Effector CD4-positive, alpha-beta T cell (primary cell): Measurements from ENCODE around the gene HABP2. TPM values are rescaled to one million over a fixed set of nuclear protein-coding genes. Genes with fewer than 3 reads are reported as not detected.

Experiments used
- DNase-seq: peaks from one replicate; pipeline ENCODE4 v3.0.0-alpha.2; 2020
- total RNA-seq: gene quantifications from one replicate; lab custom pipeline; 2026; lab: John Stamatoyannopoulos, UW

HABP2 gene
- total RNA-seq = not detected

DNA sequence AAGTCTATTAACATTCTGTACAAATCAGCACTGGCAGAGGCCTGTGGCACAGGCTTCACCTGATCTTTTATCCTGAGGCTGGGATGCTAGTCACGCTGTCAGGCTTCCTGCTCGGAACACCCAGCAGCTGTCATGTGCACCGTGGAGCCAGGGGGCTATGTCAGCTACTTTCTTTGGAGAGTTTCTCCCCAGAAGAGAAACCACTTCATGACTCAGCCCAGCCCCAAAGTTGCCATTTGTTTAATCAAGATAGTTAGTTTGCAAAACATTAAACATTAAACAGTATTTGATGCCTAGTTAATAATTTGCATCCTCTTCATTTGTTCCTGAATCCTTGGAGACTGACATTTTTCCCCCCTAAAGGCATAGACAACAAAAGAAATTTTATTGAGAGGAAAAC lies at the start of gene HABP2:
Gene HABP2, plus strand, starts transcription at position 353 of the 400 bp plus-strand sequence. CDS start 69 bp downstream, outside the sequence.
- no peak for DNase-seq

DNA sequence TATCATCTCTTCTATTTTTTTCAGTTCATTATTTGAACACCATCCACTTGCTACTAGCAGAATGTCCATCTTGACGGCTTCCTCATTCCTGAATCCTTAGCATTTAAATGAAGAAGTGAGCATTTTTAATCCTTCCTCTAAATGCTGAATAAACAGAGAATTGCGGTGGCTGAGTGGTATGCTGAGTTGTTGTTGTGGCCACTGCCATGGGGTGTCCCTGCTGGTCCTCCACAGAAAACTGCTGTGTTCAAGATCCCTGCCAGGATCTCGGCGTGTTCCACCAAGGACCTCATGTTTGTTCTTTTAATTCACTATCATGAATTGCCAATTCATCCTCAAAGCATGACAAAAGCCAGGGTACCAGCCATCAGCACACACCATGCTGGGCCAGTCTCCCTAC lies 48.9 kb upstream of the HABP2 start:
- no peak for DNase-seq

DNA sequence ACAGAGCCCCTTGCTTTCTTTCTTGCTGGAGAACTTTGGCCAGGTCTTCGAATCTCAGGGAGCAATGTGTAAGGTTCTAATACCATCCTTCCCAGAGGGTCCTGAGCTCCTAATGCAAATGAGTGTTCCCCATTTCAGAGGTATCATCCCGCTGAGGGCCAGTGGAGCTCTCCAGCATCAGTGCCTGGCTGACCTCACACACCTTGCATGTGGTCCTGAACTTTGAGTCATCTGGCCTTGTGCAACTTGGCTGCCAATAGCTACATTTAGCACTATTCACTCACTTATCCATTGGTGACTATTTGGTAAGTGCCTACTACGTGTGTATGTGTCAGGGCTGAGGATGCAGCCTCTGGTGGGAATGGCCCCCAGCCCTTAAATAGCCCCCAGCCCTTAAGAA lies 48.4 kb upstream of the HABP2 start:
- DNase-seq = no peak

DNA sequence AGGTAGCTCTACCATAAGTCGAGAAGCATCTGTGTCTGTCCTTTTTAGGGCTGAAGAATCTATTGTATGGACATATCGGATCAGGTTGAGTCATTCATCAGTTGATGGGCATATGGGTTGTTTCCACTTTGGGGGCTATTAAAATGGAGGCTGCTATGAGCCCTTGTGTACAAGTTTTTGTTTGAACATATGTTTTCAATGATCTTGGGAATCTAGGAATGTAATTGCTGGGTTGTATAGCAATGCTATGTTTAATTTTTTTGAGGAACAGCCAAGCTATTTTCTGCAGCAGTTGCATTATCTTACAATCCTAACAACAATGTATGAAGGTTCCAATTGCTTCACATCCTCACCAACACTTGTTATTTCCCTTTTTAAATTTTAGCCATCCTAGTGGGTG lies 46.4 kb upstream of the HABP2 start:
- DNase-seq = no peak

DNA sequence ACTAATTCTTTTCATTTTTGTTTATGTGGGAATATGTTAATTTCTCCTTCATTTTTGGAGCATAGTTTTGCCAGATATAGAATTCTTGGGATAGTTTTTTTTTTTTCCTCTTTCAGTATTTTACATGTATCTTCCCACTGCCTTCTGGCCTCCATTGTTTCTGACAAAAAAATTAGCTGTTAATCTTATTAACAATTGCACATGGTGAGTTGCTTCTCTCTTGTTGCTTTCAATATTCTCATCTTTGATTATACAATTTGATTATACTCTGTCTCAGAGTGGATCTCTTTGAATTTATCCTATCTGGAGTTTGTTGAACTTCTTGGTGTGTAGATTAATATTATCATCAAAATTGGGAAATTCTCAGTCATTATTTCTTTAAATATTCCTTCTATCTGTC lies 41.4 kb upstream of the HABP2 start:
- no peak for DNase-seq

DNA sequence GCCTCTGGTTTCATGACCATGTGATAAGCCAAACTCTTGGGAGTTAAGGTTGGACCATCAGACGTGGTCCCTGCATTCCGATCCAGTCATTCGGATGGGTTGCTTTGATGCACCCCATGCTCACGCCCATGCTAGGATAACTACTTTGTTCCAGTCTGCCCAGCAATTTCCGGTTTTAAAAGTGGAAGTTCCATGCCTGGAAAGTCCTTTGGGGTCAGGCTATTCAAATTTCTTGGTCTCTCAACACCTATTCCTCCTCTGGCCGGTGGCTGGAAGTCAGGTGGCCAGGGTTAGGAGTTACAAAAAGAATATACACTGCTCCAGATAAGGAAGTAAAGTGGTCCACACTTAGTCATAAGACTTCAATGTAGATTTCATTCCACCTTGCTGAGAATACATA lies 37.7 kb upstream of the HABP2 start:
- no peak for DNase-seq

DNA sequence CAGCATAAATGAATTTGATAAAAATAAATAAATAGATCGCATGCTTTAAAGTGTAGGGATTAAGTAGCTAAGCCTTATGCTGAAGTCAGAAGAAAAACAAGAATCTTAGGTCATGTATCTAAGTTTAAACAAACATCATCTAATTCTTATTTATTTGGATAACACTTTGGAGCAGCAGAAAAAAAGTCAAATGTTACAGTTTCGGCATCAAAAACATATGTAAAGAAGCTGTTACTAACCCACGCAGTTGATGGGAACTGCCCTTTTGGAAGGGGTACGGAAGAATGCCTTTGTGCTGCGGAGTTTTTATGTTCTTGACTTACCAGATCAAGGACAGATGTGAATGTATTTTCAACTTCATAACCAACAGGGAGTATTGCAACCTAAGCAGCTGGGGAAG lies 37.3 kb upstream of the HABP2 start:
- no peak for DNase-seq

DNA sequence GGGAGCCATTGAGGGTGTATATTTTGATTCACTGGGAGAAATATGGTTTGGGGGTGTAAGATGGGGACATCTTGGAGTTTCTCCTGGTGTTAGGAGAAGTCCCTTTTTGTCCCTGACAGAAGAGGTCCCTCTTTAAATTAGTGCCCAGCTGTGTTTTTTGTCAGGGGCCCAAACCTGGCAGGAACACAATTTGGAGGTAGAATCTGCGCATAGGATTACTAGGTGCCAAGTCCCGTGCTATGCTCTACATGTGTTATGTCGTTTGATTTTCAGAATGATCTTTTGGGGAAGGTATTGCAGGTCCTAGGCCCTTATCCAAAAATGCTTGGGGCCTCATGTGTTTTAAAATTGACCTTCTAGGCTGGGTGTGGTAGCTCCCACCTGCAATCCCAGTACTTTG lies 36.8 kb upstream of the HABP2 start:
- no peak for DNase-seq

DNA sequence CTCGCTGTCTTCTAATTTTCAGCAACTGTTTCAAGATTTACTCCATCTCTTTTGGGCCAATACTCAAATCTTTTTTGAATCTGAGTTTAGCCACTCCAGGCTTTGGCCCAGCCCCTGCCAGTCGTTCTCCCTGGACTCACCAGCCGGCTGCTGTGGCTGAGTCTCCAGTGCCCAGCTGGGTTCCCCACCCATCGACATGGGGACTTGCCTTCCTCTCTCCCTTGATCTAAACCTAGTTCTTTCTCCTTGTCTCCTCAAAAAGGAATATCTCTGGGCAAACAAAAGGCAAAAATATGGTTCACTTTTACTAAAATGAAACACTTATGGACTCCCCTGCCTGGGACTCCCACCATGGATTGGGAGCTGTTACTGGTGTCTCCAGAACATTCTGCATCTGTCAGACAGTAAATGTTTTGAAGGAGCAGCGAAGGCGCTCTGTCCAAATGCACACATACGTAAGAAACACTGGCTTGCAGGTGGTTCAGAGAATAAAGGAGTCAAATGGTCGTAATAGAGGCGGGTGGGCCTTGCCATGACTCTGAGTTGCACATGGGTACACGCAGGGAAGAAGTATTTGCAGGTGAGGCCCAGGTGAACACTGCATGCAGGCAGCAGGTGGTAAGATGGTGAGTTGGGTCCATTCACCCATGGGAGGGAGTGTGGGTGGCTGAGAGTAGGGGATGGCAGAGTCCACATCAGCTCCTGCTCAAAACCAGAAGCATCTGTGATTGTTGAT lies 35.5 kb upstream of the HABP2 start:
- DNase-seq = no peak

DNA sequence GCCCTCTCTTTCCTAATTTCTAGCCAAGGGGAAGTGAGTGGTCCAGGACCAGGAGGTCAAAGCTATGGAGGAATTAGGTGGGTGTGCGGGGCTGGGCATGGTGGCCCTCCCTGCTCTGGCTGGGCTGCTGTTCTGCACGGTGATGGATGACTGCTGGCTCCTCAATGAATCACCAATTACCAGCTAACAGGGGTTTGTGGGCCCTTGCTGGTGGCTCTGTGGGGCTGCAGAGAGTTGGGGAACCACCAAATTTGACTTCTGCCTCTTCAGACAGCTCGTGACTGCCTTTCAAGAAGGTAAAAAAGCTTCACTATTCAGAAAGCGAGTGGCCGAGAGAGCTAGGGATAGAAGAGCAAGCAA lies 35.0 kb upstream of the HABP2 start:
- no peak for DNase-seq

DNA sequence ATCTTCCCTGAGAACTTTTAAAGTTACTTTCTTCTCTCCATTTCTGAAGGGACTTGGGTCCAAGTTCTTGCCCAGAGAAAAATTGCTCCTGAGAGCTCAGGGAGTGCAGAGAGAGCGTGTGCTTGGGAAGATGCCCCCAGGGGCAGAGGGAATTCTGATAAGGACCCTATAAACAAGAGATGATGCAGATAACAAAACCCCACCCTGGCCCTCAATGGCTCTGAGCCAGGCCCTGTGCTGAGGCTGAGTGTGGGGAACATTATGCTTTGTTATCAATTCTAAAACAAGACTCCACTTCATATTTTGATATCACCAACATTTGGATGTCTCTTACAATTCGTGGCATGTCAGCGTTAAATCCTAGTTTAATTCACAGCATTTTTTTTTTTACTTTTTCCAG lies 34.4 kb upstream of the HABP2 start:
- DNase-seq = no peak

DNA sequence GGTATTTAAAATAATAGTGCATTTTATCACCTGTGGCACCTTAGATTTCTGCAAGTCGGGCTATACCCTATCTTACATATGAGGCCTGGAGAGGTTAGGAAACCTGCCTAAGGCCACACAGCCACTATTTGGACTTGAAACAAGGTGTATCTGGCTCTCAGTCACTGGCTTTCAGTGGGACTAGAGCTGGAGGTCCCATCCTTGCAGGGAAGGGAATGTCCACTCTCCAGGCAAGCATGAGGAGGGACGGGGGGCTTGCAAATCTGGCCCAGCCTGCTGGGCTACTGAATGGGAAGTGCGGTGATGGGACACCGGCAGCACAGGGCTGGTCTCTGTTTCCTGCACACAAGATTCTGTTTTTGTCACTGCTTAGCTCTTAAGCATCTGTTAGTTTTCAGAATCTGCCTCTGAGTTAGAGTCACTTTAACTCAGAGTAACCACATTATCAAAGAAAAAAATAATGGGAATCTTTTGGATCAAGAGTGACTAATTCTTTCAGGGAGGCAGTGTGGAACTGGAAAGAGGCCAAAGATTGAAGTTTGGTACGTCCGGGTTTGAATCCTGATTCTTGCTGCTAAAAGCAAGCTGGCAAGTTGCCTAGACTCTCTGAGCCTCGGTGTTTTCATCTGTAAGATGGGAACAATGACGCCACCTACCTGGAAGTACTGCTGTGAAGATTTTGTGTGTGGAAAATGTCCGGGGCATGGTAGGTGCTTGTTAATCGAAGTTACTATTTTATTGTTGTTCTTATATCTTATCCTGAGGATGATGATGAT lies 33.8 kb upstream of the HABP2 start:
- no peak for DNase-seq

DNA sequence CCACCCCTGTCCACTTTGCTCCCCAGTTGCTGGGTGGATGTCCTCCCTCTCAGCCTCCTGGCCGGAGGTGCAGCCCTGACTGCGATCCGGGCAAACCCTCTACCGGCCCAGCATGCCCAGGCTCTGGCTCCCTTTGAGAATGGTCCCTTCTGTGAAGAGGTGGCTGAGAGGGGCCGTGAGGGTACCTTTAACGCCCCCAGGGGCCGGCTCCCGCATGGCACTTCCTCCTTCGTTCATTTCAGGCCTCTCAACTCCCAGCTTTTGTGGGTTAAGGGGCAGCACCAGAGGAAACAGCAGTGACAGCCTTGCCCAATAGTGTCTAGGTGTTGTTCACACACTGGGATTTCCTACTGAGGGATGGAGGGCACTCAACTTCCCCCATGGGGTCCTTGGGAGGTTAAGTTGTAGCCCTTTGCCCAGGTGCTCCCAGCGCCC lies 33.2 kb upstream of the HABP2 start:
- DNase-seq = no peak

DNA sequence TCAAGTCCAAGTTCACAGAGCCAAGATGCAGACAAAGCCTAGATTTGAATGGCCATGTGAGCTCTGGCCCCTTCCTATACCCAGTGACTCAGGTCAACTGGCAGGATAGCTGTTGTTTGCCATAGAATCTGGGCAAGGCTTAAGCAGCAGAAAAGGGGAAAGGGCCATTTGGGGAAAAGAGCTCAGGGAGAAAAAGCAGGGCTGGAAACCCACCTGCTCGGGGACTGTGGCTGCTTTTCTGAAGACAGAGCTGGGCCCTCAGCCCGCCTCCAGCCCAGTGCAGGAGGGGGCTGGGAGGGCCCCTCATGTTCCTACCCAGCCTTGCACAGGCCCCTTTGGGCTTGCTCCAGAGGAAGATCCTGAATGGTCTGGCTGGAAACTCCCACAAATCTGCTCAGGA lies 32.6 kb upstream of the HABP2 start:
- DNase-seq = no peak

DNA sequence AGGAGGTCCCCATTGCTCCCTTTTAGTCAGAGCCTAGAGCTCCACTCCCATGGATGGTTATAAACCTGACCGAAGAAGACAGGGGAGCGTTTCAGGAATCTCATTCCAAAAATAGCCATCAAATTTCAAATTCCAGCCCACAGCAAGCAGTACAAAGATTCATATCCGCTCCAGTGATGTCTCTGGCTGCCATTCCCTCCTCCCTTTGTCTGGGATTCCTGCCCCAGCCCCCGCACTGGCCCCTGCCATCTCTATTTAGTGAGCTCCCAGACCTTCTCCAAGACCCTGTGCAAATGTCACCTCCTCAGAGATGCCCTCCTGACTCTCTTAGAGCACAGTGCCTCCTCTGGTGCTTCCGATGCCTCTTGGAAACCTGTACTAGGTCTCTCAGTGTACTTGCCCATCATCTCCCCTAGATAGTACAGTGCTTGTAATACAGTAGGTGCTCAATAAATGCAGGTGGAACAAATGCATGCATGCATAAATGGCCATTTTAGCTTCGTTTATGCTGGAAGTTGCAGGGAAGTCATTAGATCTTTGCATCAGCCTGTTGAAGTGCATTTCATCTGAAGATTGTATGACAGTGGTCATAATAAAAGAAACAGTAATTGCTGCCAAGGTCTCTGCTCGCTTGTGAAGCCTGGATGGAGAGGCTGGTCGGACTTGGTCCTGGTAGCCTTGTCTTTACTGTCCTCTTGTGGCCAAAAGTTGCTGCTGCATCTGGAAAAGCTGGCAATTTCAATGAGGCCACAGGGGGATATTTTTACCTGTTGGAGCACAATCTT lies 32.0 kb upstream of the HABP2 start:
- DNase-seq = no peak

DNA sequence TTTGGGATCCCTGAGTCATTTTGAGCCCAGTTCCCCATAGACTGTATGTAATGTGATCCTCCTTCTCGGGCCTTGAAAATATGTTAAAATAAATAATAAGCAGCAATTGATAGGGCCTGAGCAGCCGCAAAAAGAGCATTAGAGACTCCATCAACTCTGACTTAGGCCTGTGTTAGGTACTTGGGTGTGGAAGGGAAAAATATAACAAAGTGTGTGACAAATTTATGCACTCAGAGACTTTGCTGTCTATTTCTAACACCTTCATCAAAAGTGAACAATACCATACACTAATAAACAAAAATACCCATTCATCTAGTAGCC lies 31.4 kb upstream of the HABP2 start:
- DNase-seq = no peak

DNA sequence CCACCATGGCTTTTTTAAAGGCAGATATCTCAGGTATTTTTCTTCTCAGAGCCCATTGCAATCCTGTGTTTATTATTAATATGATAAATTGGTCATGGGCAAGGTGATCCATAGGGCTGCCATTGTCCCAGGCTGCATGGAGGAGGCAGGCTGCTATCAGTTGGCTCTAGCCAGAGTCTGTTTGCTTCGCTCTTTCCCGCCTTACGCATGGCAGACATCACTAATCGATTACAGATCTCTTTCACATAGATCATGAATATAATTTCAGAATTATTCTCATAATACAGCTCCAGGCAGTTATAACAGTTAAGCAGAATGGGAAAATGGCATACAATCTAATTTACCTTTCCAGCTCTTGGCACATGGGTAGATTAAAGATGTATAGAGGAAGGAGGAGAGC lies 30.4 kb upstream of the HABP2 start:
- DNase-seq = no peak

DNA sequence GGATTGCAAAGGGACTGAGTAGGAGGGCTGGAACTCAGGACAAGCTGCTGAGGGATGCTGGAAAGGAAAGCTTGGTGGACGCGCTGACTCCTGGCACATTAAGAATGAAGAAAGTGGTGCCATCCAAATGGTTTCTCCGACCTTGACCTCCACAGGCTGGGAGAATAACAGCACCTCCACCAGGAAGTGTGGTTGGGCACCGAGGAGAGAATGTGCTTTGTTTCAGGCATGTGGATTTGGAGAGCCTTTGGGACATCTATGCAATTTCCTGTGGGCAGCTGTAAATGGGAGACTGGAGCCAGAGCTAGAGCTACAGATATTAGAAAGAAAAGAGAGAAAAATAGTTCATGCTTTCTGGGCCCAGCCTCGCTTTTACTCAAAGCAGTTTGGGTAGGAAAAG lies 29.8 kb upstream of the HABP2 start:
- no peak for DNase-seq

DNA sequence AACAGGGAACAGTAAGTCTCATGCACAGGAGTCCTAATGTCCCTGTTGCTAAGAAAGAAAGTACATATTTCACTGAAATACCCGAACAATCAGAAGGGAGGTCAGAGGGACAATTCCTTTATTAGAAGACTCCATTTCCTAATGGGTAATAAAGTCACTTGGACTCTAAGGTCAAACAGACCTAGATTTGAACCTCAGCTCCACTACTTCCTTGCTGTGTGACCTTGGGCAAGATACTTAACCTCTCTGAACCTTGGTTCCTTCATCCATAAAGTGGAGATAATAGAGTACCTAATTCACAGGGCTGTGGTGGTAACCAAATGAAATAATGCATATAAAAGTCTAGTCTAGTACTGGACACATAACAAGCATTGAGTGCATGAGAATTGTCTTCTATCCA lies 29.2 kb upstream of the HABP2 start:
- no peak for DNase-seq

DNA sequence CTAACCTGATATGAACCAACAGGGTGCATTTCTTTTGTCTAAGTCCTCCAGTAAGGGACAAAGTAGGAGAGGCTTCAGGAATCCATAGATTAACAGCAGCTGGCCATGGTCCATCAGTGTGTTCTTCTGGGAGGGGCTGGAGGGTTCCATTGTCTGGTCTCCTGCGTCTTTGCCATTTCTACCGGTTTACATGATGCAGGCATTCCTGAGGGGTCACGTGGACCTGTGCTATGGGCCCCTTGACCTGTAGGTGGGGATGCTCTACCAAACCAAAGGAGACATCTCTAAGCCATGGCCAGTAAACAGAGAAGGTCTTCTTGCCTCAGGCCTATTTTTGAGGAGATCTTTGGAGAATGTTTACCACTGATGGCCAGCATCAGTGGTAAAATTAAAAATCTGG lies 28.7 kb upstream of the HABP2 start:
- DNase-seq = no peak

DNA sequence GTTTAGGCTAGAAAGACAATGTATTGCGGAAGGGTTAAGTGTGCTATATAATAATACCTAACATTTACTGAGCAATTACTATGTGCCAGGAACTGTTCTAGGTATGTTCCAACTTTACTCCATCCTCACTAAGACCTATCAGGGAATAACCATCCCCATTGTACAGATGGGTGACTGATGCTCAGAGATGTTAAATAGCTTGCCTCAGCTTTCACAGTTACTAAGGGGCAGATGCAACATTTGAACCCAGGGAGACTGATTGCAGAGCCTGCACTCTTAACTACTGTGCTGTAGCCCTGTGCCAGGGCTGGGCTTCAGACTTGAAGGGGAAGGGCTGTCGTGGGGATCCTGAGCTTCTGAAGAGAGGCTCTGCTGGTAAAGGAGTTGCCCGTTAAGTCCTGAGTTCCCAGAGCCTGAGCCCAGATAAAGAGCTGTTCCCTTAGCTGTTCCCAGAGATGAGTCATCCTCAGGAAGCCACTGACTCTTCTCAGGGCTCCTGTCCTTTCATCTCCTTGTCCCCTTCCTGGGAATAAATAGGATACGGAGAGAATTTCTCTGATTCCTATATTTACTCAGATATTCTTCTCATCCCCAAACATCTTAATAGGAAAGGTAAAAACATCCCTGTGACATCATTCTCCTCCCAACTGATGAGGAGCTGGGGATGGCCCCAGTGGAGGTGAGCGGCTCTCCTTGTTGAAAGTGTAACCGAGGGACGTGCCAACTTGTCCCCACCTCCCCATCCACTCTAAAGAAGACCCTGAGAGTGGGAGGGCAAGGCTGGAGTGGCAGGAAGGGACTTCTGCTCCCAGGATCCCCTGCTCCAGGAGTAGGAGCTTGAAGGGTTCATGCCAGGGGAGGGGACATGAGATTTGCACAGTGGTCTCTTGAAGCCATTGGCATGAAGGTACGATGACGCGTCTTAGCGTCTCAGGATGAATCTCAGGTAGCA lies 28.0 kb upstream of the HABP2 start:
- no peak for DNase-seq

DNA sequence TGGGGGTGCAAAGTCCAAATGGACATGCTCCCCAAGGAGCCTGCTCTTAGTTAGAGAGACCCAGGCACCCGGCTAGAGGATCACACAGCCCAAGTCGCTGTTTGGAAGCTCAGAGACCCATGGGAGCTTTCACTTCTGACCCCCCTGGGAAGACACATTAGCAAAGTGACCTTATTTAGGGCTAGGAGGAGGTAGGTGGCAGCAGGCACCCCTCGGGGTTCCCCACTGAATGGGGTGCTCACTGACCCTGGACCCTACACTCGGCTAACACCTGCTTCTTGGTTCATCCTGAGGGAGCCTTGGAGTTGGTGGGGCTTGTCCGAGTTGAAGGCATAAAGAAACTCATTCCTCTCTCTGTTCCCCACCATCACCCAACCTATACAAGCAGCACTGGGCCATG lies 27.1 kb upstream of the HABP2 start:
- no peak for DNase-seq
